ENCODE measurements around the gene PPIE.

The PPIE gene

GRCh38 chr1:39754026-39754570, 15.4 kb downstream of the PPIE start:
- Histone ChIP-seq H3K4me1 (peaks cover 0 to 6% (median 0%) of the 10 kb centered on the region in 4 donors), H3K27ac (no peak overlapping the region)

GRCh38 chr1:39754906-39755504, 16.3 kb downstream of the PPIE start:
- H3K27me3 ChIP-seq = no peaks in the 10 kb centered on the region
- peaks cover 71 to 100% (median 89%) of the 10 kb centered on the region in 3 donors for H3K36me3 ChIP-seq
- no peak for TF ChIP-seq CTCF (IDR thresholded peaks at IDR 0.05)
- H3K4me3 ChIP-seq = no peak overlapping the region
- no peak overlapping the region for H3K27ac ChIP-seq
- H3K9me3 ChIP-seq = no peaks in the 10 kb centered on the region
- intact Hi-C loops (cut with DNase I; ENCODE audit: low total_unique reads) = no loop called here
- no peak for DNase-seq
- H3K4me1 ChIP-seq = peaks cover 0 to 6% (median 0%) of the 10 kb centered on the region in 4 donors

More at GRCh38 chr1:39754026-39754570, 15.4 kb downstream of the PPIE start:
- Histone ChIP-seq H3K27me3 (no peaks in the 10 kb centered on the region), H3K36me3 (peaks cover 80 to 100% (median 89%) of the 10 kb centered on the region in 3 donors), H3K9me3 (no peaks in the 10 kb centered on the region), H3K4me3 (no peak overlapping the region)
- TF ChIP-seq CTCF (IDR thresholded peaks at IDR 0.05) = no peak
- intact Hi-C loops (cut with DNase I; ENCODE audit: low total_unique reads) = no loop called here
- DNase-seq = no peak

- no peak for TF ChIP-seq CTCF (IDR thresholded peaks at IDR 0.05)
- Histone ChIP-seq H3K4me3 (no peak overlapping the region), H3K4me1 (peaks cover 0 to 6% (median 0%) of the 10 kb centered on the region in 4 donors), H3K9me3 (no peaks in the 10 kb centered on the region), H3K36me3 (peaks cover 59 to 100% (median 85%) of the 10 kb centered on the region in 3 donors), H3K27me3 (no peaks in the 10 kb centered on the region), H3K27ac (no peak overlapping the region)
- intact Hi-C loops (cut with DNase I; ENCODE audit: low total_unique reads) = no loop called here
- no peak for DNase-seq
Measured at GRCh38 chr1:39755965-39756659, 17.4 kb downstream of the PPIE start.

GRCh38 chr1:39757501-39757900, 18.8 kb downstream of the PPIE start:
- no peak for TF ChIP-seq CTCF (IDR thresholded peaks at IDR 0.05)
- Histone ChIP-seq H3K9me3 (no peaks in the 10 kb centered on the region), H3K27me3 (no peaks in the 10 kb centered on the region), H3K4me1 (peaks cover 0 to 6% (median 0%) of the 10 kb centered on the region in 4 donors), H3K4me3 (no peak overlapping the region), H3K36me3 (peaks cover 46 to 100% (median 71%) of the 10 kb centered on the region in 3 donors), H3K27ac (no peak overlapping the region)
- no peak for DNase-seq
- intact Hi-C loops (cut with DNase I; ENCODE audit: low total_unique reads) = no loop called here

GRCh38 chr1:39758556-39759435, 20.1 kb downstream of the PPIE start:
- no peak overlapping the region for H3K27ac ChIP-seq
- no peak for DNase-seq
- no peaks in the 10 kb centered on the region for H3K4me1 ChIP-seq
- intact Hi-C loops (cut with DNase I; ENCODE audit: low total_unique reads) = no loop called here
- TF ChIP-seq CTCF (IDR thresholded peaks at IDR 0.05) = no peak
- H3K9me3 ChIP-seq = no peaks in the 10 kb centered on the region
- H3K4me3 ChIP-seq = no peak overlapping the region
- peaks cover 33 to 92% (median 58%) of the 10 kb centered on the region in 3 donors for H3K36me3 ChIP-seq
- H3K27me3 ChIP-seq = no peaks in the 10 kb centered on the region

Measured in tibial artery (tissue), 4 donors.